ENCODE data around the gene LGR4. TPM values are rescaled to one million over a fixed set of nuclear protein-coding genes. Genes with fewer than 3 reads are reported as not detected.

The LGR4 gene
- total RNA-seq, 4 donors from 2014 or later, result 5.5 to 37.6 (median 11.8) TPM

DNA sequence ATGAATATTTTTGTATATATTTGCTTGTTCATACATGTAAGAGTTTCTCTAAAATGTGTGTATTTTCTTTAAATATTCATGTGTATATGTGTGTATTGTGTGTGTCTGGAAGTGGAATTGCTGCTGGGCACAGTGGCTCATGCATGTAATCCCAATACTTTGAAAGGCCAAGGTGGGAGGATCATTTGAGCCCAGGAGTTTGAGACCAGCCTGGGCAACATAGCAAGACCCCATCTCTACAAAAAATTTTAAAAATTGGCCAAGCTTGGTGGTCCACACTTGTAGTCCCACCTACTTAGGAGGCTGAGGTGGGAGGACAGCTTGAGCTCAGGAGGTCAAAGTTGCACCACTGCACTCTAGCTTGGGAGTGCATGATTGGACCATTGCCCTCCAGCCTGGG lies 4.7 kb upstream of the LGR4 start:
- Histone ChIP-seq H3K36me3 (no peaks in the 10 kb centered on the region), H3K4me3 (no peak overlapping the region), H3K27me3 (no peaks in the 10 kb centered on the region), H3K9me3 (no peaks in the 10 kb centered on the region), H3K27ac (no peak overlapping the region), H3K4me1 (no peaks in the 10 kb centered on the region)
- intact Hi-C loops (cut with DNase I; ENCODE audit: low total_unique reads) (no loop called here), in situ Hi-C loops (cut with MboI; ENCODE audit: low sequenced_read_pairs in 4 of 4) (loop anchor here in 1 of 4 donors (25.0 kb wide), 1 partner anchor 115 kb away; the partner anchor contains the start of gene CCDC34)
- no peak for ATAC-seq
- TF ChIP-seq POLR2A (IDR thresholded peaks at IDR 0.05) (no peak), CTCF (IDR thresholded peaks at IDR 0.05 in 4 of 5, conservative IDR thresholded peaks at IDR 0.05 in 1 of 5) (no peak)
- no peak for DNase-seq

DNA sequence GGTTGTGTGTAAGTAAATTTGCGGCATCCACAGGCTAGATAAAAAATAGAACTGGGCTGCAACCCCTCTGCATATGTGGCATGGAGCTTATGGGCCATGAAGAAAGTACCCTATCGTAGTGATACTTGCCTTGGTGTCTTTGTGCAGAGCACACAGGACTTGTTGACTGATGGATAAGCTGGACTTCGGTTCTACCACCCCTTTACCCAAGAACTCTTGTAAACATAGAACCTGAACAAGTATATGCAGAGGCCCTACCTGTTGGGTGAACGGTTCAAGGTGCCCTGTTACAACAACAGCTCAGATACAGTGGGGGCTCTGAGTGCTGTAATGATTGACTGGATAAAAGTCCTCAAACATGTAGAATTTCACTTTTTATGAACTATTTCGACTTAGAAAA lies 3.0 kb upstream of the LGR4 start:
- H3K4me1 ChIP-seq, result peaks cover 10% of the 10 kb centered on the region in 2 donors
- no peaks in the 10 kb centered on the region for H3K9me3 ChIP-seq
- intact Hi-C loops (cut with DNase I; ENCODE audit: low total_unique reads) (no loop called here), in situ Hi-C loops (cut with MboI; ENCODE audit: low sequenced_read_pairs in 4 of 4) (loop anchor here in 1 of 4 donors (25.0 kb wide), 1 partner anchor 113 kb away; the partner anchor contains the start of gene CCDC34)
- H3K4me3 ChIP-seq, result no peak overlapping the region
- no peak overlapping the region for H3K27ac ChIP-seq
- no peak for ATAC-seq
- TF ChIP-seq CTCF (IDR thresholded peaks at IDR 0.05 in 4 of 5, conservative IDR thresholded peaks at IDR 0.05 in 1 of 5) (no peak), POLR2A (IDR thresholded peaks at IDR 0.05) (no peak)
- DNase-seq, result no peak
- H3K27me3 ChIP-seq, result no peaks in the 10 kb centered on the region
- H3K36me3 ChIP-seq, result no peaks in the 10 kb centered on the region

- H3K27me3 ChIP-seq, result no peaks in the 10 kb centered on the region
- H3K9me3 ChIP-seq, result no peaks in the 10 kb centered on the region
- H3K4me1 ChIP-seq, result peaks cover 19 to 25% of the 10 kb centered on the region in 2 donors
- DNase-seq, result no peak
- in situ Hi-C loops (cut with MboI; ENCODE audit: low sequenced_read_pairs in 4 of 4) (no loop called here), intact Hi-C loops (cut with DNase I; ENCODE audit: low total_unique reads) (loop anchor here (5.0 kb wide), 2 partner anchors 34 to 111 kb away; partner anchors contain the start of genes CCDC34 and LIN7C)
- peak overlapping the region; percentile 62 to 78 (median 66) for H3K4me3 ChIP-seq
- no peaks in the 10 kb centered on the region for H3K36me3 ChIP-seq
- no peak for TF ChIP-seq POLR2A (IDR thresholded peaks at IDR 0.05)
- no peak for TF ChIP-seq CTCF (IDR thresholded peaks at IDR 0.05 in 4 of 5, conservative IDR thresholded peaks at IDR 0.05 in 1 of 5)
- peak overlapping the region; percentile 74 to 87 (median 82) for H3K27ac ChIP-seq
- peak; percentile 23 to 32 for ATAC-seq
Observed at GRCh38 chr11:27473017-27473406, 422 bp upstream of the LGR4 start.

DNA sequence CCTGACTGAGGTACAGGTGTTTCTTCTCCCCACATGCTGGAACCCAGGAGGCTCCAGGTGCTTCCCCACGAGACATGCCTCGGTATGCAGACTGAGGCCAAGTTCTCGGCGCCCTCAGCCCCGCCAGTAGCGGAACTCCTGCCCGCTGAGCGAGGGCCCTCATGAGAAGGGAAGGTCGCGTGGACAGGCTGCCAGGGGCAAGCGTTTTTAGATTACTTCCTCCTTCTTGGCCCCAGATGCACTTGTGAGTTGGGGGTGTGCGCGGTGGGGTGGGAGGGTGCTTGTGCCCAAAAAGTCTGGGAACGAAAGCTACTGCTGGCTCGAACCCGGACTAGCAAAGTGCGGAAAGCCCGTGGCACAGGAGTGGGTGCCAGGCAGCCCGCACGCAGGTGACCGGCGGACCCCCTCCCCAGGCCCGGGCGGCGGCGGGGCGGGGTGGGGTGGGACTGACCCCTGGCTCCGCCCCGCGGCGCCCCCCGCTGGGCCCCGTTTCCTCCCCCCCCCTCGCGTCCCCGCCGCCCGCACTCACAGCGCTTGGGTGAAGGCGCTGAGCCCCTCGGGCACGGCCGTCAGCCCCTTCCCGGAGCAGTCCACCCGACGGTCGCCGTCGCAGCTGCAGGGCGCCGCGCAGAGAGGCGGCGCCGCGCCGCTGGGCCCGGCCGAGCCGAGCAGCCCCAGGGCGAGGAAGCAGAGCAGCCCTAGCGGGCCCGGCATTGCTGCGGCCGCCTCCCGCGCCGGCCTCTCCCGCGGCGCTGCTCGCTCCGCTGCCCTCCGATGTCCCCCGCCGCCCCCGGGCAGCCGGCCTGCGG lies 797 bp downstream of the LGR4 start:
- in situ Hi-C loops (cut with MboI; ENCODE audit: low sequenced_read_pairs in 4 of 4), result no loop called here

More for the DNA sequence above, 797 bp downstream of the LGR4 start:
- intact Hi-C loops (cut with DNase I; ENCODE audit: low total_unique reads), result loop anchor here (5.0 kb wide), 2 partner anchors 36 to 109 kb away; partner anchors contain the start of genes CCDC34 and LIN7C
- peak; percentile 38 to 51 for ATAC-seq
- no peaks in the 10 kb centered on the region for H3K9me3 ChIP-seq
- H3K27me3 ChIP-seq, result no peaks in the 10 kb centered on the region
- peaks cover 19 to 31% of the 10 kb centered on the region in 2 donors for H3K4me1 ChIP-seq
- TF ChIP-seq CTCF (IDR thresholded peaks at IDR 0.05 in 4 of 5, conservative IDR thresholded peaks at IDR 0.05 in 1 of 5), result no peak
- no peak for TF ChIP-seq POLR2A (IDR thresholded peaks at IDR 0.05)
- peak overlapping the region; percentile 74 to 87 (median 82) for H3K27ac ChIP-seq
- DNase-seq, result peak in 1 of 2 donors; percentile 34
- H3K4me3 ChIP-seq, result peak overlapping the region; percentile 62 to 78 (median 66)
- H3K36me3 ChIP-seq, result no peaks in the 10 kb centered on the region
